Inflammatory macrophage treated with lipopolysaccharide for 4 hours (primary cell): ENCODE data around the gene DDX39A.

Source experiments
- DNase-seq: peaks from one replicate; pipeline ENCODE4 v3.0.0-alpha.2; 2020

The DDX39A gene

GRCh38 chr19:14361824-14362223, 57.3 kb downstream of the DDX39A start:
- DNase-seq = peak; percentile 34
